ENCODE data around the gene EGFL7. TPM values are rescaled to one million over a fixed set of nuclear protein-coding genes. Genes with fewer than 3 reads are reported as not detected.

Gene EGFL7
- total RNA-seq, 1 donor from 2014 or later: 16.3 TPM

DNA sequence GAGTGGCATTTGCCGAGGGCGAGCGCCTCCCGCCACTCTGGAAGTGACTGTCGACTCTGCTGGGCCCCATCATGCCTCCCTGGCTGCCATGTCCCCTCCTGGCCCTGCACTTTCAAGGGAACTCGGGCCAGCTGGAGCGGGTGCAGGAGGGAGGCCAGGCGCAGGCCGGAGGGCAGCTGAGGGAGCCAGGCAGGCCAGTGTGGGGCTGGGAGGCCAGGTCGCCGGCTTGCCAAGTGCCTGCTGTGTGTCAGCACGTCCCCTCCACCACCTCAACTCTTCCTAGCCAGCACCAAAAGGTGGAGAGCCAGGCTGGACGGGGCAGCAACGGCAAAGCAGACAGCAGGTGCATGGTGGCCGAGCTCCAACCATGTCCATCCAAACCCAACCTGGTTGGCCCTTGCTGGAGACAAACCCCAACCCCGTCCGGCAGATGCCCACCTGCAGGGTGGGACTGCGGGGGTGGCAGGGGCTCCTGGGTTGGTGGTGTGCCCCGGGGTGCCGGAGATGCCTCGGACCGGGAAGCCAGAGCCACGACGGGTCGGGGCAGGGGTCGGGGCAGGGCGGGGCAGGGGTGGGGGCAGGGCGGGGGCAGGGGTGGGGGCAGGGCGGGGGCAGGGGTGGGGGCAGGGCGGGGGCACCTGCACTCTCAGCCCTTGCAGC lies 36.5 kb upstream of the EGFL7 start:
- H3K9me3 Mint-ChIP-seq (ENCODE audit: low read depth): no peaks in the 10 kb centered on the region
- H3K27me3 Mint-ChIP-seq: peaks cover 5% of the 10 kb centered on the region
- TF ChIP-seq, protein P1, sequence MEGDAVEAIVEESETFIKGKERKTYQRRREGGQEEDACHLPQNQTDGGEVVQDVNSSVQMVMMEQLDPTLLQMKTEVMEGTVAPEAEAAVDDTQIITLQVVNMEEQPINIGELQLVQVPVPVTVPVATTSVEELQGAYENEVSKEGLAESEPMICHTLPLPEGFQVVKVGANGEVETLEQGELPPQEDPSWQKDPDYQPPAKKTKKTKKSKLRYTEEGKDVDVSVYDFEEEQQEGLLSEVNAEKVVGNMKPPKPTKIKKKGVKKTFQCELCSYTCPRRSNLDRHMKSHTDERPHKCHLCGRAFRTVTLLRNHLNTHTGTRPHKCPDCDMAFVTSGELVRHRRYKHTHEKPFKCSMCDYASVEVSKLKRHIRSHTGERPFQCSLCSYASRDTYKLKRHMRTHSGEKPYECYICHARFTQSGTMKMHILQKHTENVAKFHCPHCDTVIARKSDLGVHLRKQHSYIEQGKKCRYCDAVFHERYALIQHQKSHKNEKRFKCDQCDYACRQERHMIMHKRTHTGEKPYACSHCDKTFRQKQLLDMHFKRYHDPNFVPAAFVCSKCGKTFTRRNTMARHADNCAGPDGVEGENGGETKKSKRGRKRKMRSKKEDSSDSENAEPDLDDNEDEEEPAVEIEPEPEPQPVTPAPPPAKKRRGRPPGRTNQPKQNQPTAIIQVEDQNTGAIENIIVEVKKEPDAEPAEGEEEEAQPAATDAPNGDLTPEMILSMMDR (IDR thresholded peaks at IDR 0.05; ENCODE audit: unreplicated experiment): no peak
- no peak for DNase-seq (ENCODE audit: low spot score, unreplicated experiment)
- H3K4me1 Mint-ChIP-seq (ENCODE audit: low read depth): peaks cover 20% of the 10 kb centered on the region
- peak overlapping the region; percentile 13 for H3K27ac Mint-ChIP-seq
- no peaks in the 10 kb centered on the region for H3K36me3 Mint-ChIP-seq (ENCODE audit: insufficient read depth)
- H3K4me3 Mint-ChIP-seq (ENCODE audit: low read depth): no peak overlapping the region

DNA sequence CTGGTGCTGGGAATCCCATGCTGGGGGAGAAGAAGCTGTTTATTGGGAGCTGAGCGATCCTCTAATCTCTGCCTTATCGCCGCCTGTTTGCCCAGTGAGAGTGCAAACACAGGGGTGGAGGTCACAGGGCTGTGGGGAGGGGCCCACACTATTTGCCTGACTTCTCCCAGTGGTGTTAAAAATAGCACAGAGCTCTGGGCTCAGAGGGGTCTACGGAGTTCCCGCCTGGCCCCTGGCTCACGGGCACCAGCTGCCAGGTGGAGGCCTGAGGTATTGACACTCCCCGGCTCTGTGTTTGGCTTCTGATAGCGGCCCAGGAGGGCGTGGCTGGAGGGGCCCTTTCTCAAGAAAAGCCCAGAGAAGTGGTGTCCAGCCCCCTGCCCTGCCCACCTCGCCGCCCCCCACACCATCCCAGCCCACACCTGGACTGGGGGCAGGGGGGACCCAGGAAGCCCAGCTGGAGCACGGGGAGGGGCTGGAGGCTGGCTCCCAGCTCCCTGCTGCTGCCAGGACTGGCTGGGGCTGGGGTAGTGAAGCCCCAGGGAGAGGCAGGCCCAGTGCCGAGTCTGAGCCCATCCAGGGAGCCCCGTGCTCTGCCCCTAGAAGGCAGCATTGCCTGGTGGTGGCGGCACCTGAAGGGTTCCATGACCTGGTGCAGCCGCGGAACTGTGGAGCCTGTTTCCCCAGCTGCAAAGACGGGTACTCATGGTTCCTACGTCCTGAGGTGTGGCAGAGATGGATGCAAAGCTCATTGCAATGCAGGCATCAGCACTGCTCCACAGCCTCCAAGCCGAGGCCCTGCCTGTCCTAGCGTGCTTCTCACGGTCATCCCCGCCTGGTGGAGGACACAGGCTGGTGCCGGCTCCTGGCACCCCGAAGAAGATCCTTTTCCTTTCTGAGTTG lies 35.7 kb upstream of the EGFL7 start:
- Mint-ChIP-seq H3K9me3 (ENCODE audit: low read depth) (no peaks in the 10 kb centered on the region), H3K27ac (peak overlapping the region; percentile 82), H3K4me3 (ENCODE audit: low read depth) (peak overlapping the region; percentile 49), H3K27me3 (peaks cover 5% of the 10 kb centered on the region), H3K4me1 (ENCODE audit: low read depth) (peaks cover 20% of the 10 kb centered on the region), H3K36me3 (ENCODE audit: insufficient read depth) (no peaks in the 10 kb centered on the region)
- peak; percentile 75 for DNase-seq (ENCODE audit: low spot score, unreplicated experiment)
- TF ChIP-seq, protein P1 (IDR thresholded peaks at IDR 0.05; ENCODE audit: unreplicated experiment): peak; percentile 32

DNA sequence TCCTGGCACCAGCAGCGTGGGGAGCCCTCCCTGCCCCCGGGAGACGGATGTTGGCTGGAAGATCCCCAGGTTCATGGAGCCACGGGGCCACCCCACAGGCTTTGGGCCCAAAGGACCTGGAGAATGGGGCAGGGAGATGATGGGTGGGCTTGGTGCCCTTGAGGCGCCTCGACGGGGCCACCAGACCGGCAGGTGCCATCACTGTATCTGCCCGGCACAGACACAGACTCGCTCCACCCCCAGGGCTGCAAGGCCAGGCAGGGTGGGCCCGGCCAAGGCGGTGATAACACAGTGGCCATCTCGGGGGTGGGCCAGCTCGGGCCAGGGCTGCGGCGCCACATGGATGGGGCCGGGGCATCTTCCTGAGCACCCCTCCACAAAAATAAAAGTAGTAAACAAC lies 35.0 kb upstream of the EGFL7 start:
- Mint-ChIP-seq H3K4me1 (ENCODE audit: low read depth) (peaks cover 20% of the 10 kb centered on the region), H3K27me3 (peaks cover 2% of the 10 kb centered on the region), H3K4me3 (ENCODE audit: low read depth) (peak overlapping the region; percentile 49), H3K9me3 (ENCODE audit: low read depth) (no peaks in the 10 kb centered on the region), H3K36me3 (ENCODE audit: insufficient read depth) (no peaks in the 10 kb centered on the region), H3K27ac (peak overlapping the region; percentile 82)
- TF ChIP-seq, protein P1 (IDR thresholded peaks at IDR 0.05; ENCODE audit: unreplicated experiment): no peak
- no peak for DNase-seq (ENCODE audit: low spot score, unreplicated experiment)

DNA sequence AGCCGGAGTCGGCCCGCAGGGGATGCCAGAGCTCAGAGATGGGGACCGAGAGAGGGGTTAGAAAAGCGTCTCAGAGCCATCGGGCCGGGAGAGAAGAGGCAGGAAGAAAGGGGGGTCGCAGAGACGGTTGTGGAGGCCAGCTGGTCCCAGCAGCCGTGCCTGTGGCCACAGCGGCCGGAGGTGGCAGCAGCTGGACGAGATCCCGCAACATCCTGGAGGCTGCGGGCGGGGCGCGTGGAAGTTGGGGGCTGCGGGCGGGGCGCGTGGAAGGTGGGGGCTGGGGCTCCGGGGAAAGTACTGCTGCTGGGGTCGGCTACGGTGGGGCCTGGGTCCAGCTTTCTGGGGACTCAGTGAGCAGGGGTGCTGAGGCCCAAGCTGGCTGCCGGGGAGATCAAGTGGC lies 34.4 kb upstream of the EGFL7 start:
- Mint-ChIP-seq H3K4me1 (ENCODE audit: low read depth) (peaks cover 20% of the 10 kb centered on the region), H3K36me3 (ENCODE audit: insufficient read depth) (no peaks in the 10 kb centered on the region), H3K27me3 (peaks cover 1% of the 10 kb centered on the region), H3K4me3 (ENCODE audit: low read depth) (no peak overlapping the region), H3K9me3 (ENCODE audit: low read depth) (no peaks in the 10 kb centered on the region), H3K27ac (no peak overlapping the region)
- TF ChIP-seq, protein P1 (IDR thresholded peaks at IDR 0.05; ENCODE audit: unreplicated experiment): no peak
- no peak for DNase-seq (ENCODE audit: low spot score, unreplicated experiment)

DNA sequence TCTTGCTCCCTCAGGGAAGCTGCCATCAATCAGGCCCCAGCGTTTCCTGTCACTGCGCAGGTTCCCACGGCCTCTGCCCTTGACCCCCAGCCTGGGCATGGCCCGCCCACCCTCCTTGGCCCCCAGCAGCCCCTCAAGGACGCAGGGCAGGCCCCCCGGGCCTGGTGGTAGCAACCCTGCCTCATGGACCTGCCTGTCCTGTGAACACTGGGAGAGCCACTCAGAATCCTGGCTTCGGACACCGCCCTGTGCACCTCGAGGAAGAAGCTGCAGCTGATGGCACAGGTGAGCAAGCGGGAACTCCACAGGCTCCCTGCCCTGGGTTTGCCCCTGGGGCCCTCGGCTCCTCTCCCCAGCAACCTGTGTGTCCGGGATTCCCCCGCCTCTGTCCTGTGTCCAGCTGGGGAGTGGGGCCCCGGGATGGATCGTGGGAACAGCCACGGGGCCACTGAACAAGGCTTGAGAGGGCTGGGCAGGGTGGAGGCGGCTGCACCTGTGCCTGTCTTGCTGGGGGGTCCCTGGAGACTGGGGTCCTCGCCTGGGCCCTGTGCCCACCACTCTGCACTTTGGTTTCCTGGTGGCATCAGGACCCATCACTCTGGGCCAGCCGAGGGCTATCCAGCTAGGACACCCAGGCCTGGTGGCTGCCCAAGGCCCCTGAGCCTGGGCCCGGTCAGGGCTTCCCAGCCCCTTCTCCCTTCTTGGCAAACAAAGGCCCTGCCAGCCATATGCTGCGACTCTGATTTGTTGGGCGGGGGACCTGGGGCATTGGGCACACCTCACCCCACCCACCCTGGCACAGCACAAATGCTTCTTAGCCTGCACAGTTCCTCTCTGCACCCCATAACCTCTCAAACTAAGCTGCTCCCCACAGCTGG lies 33.5 kb upstream of the EGFL7 start:
- peak; percentile 15 for DNase-seq (ENCODE audit: low spot score, unreplicated experiment)

More for the DNA sequence above, 33.5 kb upstream of the EGFL7 start:
- TF ChIP-seq, protein P1 (IDR thresholded peaks at IDR 0.05; ENCODE audit: unreplicated experiment): no peak
- Mint-ChIP-seq H3K9me3 (ENCODE audit: low read depth) (no peaks in the 10 kb centered on the region), H3K4me1 (ENCODE audit: low read depth) (peaks cover 20% of the 10 kb centered on the region), H3K4me3 (ENCODE audit: low read depth) (no peak overlapping the region), H3K36me3 (ENCODE audit: insufficient read depth) (no peaks in the 10 kb centered on the region), H3K27ac (no peak overlapping the region), H3K27me3 (no peaks in the 10 kb centered on the region)
